ENCODE data around the gene PPP4R1. TPM values are rescaled to one million over a fixed set of nuclear protein-coding genes. Genes with fewer than 3 reads are reported as not detected.

The PPP4R1 gene
- total RNA-seq, 1 experiment from 2014 or later, result 66.7 TPM

GRCh38 chr18:9546468-9546867 lies 67.9 kb downstream of the PPP4R1 start:
- POLR2A ChIA-PET, result no interaction called here
- Histone ChIP-seq H3K4me2 (ENCODE audit: low read length) (no peak overlapping the region), H3K4me3 (replicated peaks in 1 of 2; ENCODE audit: low read depth in 1 of 2, low read length in 2 of 2) (no peak overlapping the region), H3K4me1 (ENCODE audit: control insufficient read depth in 1 of 2, insufficient read depth in 2 of 2, low read length in 2 of 2) (no peaks in the 10 kb centered on the region), H3K27ac (ENCODE audit: low read depth, low read length) (no peak overlapping the region), H3K36me3 (ENCODE audit: control insufficient read depth in 1 of 2, insufficient read depth in 2 of 2, low read length in 2 of 2) (peaks cover 20 to 26% of the 10 kb centered on the region in 2 experiments), H2AFZ (ENCODE audit: low read depth, low read length, poor library complexity, severe bottlenecking) (no peak overlapping the region), H4K20me1 (ENCODE audit: insufficient read depth) (no peaks in the 10 kb centered on the region), H3K9me2 (ENCODE audit: insufficient read depth) (no peaks in the 10 kb centered on the region), H3K27me3 (ENCODE audit: insufficient read depth, low read length) (no peaks in the 10 kb centered on the region), H3K9ac (ENCODE audit: low read length) (no peak overlapping the region), H3K79me2 (ENCODE audit: insufficient read depth, low read length) (no peaks in the 10 kb centered on the region), H3K9me3 (ENCODE audit: control insufficient read depth in 1 of 2, insufficient read depth in 1 of 2, low read depth in 1 of 2, low read length in 2 of 2) (no peaks in the 10 kb centered on the region)
- ATAC-seq (no peak), DNase-seq (ENCODE audit: low read depth, low spot score) (no peak)
- intact Hi-C loops (cut with micrococcal nuclease), result no loop called here
- no peak for TF ChIP-seq TCF7L2 (IDR thresholded peaks at IDR 0.05; ENCODE audit: borderline replicate concordance, extremely low read depth, insufficient read depth, insufficient read length)
- TF ChIP-seq REST (IDR thresholded peaks at IDR 0.05; ENCODE audit: low read depth), result no peak
- no peak for TF ChIP-seq CBX3 (IDR thresholded peaks at IDR 0.05; ENCODE audit: low read depth)
- TF ChIP-seq EZH2phosphoT487 (IDR thresholded peaks at IDR 0.05; ENCODE audit: borderline replicate concordance), result no peak
- no peak for TF ChIP-seq JUND (IDR thresholded peaks at IDR 0.05)
- TF ChIP-seq YY1 (IDR thresholded peaks at IDR 0.05; ENCODE audit: extremely low read depth, insufficient replicate concordance, low read depth, low read length), result no peak
- no peak for TF ChIP-seq EGR1 (IDR thresholded peaks at IDR 0.05; ENCODE audit: low read depth)
- no peak for TF ChIP-seq POLR2AphosphoS5 (IDR thresholded peaks at IDR 0.05; ENCODE audit: low read depth, low read length)
- no peak for TF ChIP-seq CEBPB (IDR thresholded peaks at IDR 0.05; ENCODE audit: low read depth)
- TF ChIP-seq POLR2A (IDR thresholded peaks at IDR 0.05; ENCODE audit: borderline replicate concordance, extremely low read depth, insufficient read depth, insufficient read length), result no peak
- no peak for TF ChIP-seq ATF3 (IDR thresholded peaks at IDR 0.05)
- TF ChIP-seq FOSL1 (IDR thresholded peaks at IDR 0.05; ENCODE audit: low read depth), result no peak
- TF ChIP-seq RAD21 (IDR thresholded peaks at IDR 0.05; ENCODE audit: low read depth), result no peak
- no peak for TF ChIP-seq SRF (IDR thresholded peaks at IDR 0.05; ENCODE audit: low read depth)
- TF ChIP-seq ZNF274 (IDR thresholded peaks at IDR 0.05; ENCODE audit: low read depth, low read length), result no peak
- no peak for TF ChIP-seq ELF1 (IDR thresholded peaks at IDR 0.05; ENCODE audit: borderline replicate concordance, low read depth)
- no peak for TF ChIP-seq SIN3A (IDR thresholded peaks at IDR 0.05; ENCODE audit: low read depth)
- no peak for TF ChIP-seq EZH2 (IDR thresholded peaks at IDR 0.05)
- BruUV-seq (replicated peaks), result no TSS peak
- RAD21 ChIA-PET (ENCODE audit: low non-redundant PET in 1 of 2, low total read pairs in 2 of 2, uncharacterized antibody in 2 of 2, unreplicated experiment in 2 of 2), result no interaction called here
- CTCF ChIA-PET, result no interaction called here

All from HCT116 (cell line).